HG03575 (cell line): ENCODE measurements around the gene FRMD5.
"Not testable (repeated sequence)": the region's sequence is repeated elsewhere in the genome, so short reads cannot be mapped to it uniquely, and the experiment has no call there.

Experiments
- ATAC-seq: cut with Tn5 transposase; IDR thresholded peaks from one replicate; pipeline ENCODE4 v1.9.1; 2021; ENCODE audit not compliant: unreplicated experiment, insufficient number of reproducible peaks, low FRiP score; ENCODE audit errors: extremely low read depth

Gene FRMD5

DNA sequence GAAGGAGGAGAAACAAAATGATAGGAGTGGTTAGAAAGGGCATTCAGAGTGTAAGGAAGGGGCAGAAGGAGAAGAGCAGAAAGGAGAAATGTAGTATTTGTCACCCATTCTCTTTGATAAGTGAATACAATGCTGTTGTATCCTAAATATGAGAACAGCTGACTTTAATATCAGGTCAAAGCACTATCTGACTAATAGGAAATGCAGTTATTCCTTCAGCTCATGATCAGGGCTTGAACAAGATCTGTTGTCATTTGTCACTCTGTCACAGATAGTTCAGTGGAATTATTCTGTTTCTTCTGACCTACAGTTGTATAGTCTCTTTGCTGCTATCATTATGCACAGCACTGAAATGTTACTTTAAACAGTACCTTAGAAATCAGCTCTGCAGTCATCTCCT is 149.4 kb downstream of the FRMD5 start:
- no peak for ATAC-seq

DNA sequence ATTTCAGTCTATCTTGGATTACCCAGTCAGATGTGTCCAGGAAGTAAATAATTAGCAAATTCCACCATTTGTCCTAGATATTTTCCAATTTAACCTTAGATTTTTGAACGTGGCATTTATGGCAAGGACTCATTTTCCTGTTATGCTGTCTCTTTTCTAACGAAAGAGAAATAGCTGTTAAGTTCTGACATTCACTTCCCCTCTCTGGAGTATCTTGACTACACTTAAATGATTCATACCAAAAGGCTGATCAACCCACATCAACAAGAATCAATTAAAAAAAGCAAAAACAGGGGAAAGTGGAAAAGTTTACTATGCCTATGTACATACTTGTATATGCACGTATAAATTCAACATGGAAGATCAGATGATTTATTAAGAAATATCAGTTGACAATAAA is 149.9 kb downstream of the FRMD5 start:
- no peak for ATAC-seq

DNA sequence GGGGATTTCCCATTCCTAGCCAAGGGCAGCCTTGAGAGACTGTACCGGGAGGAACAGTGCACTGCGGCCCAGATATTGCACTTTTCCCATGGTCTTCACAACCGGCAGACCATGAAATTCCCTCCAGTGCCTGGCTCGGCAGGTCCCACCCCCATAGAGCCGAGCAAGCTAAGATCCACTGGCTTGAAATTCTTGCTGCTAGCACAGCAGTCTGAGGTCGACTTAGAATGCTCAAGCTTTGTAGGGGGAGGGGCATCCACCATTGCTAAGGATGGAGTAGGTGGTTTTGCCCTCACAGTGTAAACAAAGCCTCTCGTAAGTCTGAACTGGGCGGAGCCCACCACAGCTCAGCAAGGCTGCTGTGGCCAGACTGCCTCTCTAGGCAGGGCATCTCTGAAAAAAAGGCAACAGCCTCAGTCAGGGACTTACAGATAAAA is 156.3 kb downstream of the FRMD5 start:
- ATAC-seq: no peak

DNA sequence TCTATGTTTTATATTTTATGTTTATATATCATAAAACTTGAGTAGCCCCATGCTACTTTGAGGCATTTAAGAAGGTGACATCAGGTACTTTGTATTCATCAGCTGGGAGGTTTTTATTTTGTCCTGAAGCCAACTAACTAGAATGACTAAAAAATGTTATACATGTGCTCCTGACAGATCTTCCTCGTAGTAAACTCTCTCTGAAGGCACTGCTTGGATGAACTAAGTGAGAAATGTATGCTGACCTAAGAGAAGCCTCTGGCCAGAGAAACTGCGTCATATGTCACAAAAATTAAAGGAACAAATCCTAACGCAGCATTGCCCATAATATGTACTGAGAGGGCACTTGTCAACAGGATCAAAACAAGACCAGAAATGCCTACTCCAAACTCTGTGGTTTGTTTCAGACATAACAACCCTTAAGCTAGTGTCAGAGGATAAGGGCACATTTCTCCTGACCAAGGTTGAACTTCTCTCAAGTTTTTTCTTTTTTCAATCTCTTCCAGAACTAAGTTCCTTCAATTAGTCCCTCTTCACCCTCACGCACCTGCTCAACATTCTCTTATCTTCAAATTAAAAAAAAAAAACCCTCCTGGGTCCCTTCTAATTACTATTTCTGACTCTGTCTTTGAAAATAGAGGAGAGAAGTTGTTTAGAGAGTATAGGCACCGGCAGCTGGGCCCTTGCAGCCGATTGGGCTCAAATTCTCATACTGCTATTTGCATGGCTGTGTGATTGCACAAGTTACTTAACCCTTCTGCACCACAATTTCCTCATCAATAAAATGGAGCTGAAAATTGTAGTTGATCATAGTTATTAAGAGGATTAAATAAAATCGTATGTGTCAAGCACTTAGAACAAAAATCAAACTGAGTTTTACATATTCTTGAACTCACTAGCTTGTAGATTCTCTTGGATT is 159.0 kb downstream of the FRMD5 start:
- no peak for ATAC-seq

DNA sequence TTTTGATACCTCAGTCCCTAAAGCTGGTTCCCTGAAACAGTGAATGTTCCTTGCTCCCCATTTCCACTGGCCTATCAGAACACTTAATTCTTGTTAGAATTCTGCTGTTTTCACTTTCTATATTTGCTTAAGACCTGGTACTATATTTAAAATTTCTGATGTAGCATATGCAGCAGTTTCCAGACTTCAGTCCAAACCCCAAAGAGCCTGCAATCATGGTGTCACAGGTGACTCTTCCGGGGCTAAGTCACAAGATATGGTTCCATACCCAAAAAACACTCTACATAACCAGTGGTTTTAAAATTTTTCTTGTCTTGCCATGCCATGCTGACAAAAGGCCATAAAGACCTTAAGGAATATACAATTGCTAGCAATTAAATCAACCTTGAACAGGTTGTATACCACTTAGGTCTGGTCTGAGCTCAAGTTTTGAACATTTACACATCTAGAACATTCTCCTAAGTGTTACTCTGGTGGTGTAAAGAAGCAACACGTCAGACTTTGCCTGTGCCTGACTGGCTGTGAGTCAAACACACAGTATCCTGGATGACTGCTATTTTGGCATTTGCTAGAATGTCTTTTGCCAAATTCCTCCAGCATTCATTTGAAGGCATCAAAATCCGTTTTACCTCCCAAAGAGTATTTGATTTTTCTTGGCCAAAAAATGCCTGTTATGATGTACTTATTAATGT is 160.0 kb downstream of the FRMD5 start:
- ATAC-seq: no peak

DNA sequence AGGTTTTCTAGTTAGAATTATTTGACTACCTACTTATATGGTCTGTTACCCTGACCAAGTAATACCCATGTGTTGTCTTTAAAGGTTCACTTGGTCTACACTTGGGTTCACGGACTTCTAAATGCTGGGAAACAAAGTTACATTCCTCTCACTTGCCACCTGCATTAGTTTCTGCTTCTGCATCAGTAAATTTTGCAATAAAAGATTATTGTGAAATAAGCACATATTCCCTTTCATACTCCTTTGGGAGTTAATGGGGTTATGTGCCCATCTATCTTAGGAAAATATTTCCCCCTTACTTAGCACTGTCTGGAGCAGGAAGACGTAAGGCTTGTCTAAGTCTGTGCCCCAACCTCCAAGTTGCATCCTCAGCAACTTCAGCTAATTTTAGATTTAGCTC is 160.7 kb downstream of the FRMD5 start:
- ATAC-seq: no peak

DNA sequence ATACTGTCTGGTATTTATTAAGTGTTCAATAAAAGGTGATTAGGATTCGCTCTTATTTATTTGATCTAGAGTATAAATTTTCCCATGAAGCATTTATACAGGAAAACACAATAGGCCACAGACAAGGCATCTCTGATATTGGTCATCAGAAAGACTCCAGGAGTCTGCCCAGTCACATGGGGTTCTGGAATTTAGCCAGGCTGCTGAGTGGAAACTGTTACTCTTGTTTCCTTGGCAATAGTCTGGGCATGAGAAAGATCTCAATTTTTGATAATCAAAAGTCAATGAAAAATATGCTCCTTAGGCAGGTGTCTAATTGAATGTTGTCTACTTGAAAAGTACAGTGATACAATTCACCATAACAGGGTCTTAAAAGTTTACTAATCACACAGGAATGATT is 161.2 kb downstream of the FRMD5 start:
- no peak for ATAC-seq

DNA sequence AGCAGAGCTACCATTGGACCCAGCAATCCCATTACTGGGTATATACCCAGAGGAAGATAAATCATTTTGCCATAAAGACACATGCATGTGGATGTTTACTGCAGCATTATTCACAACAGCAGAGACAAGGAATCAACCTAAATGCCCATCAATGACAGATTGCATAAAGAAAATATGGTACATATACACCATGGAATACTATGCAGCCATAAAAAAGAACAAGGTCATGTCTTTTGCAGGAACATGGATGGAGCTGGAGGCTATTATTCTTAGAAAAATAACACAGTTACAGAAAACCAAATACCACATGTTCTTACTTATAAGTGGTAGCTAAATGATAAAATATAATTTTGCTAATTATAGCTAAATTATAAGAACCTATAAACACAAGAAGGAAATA is 162.3 kb downstream of the FRMD5 start:
- not testable (repeated sequence) for ATAC-seq

DNA sequence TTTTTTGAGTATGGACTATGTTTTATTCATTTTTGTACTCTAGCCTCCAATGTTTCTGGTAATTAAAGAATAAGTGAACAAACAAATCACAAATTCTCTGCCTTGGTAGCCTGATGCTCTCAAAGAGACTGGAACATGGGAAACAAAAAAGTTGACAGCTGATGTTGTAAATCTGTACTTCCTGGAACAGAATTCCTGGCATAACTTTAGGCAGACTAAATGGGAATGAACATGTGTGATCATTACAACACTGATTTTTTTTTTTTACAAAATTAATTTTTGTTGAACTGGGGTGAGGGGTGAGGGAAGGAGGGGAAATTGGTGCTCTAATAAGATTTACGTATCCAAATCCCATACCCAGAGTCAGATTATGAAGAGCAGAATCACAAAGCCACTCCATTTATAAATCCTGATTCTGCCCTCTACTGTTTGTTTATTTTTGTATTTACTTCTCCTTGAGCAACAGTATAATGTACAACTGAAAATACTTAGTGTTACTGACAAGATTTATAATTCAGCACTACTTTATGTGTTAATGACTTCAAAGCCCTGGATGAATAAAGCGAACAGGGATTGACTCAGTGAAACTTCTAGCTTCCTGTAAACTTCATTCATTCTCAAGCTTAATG is 165.0 kb downstream of the FRMD5 start:
- ATAC-seq: no peak

DNA sequence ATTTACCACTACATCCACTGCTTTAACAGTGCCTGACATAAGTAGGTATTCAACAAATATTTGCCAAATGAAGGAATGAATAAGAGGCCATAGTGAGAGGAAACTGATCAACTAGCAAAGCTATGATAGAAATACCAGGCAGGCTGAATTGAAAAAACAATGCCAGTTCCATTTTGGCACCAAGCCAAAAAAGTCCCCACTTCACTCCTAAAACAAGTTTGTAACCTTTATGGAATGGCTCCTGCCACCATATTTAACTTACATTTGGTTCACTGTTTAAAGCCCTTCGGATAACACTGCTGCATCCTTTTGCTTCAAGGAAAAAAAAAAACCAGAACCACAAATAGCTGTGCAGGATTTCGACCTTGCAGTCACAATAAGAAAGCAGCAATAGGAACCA is 166.1 kb downstream of the FRMD5 start:
- ATAC-seq: no peak

DNA sequence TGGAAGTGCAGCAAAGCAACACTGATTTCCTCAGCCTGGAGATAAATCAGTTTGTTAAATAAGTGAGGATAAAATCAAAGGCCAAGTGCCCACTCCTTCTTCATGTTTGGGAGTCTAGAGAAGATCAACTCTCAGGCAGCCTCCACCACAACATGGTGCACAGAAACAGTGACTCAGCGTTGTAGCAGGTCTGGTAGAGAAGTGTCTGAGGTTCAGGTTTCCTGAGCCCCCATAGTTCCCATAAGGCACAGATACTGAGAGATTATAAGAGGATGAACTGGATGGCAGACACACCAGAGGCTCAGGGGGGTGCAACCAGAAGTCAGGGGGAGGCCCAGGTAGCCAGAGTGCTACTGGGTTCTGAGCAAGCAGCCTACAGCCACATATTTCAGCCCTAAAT is 166.7 kb downstream of the FRMD5 start:
- no peak for ATAC-seq

DNA sequence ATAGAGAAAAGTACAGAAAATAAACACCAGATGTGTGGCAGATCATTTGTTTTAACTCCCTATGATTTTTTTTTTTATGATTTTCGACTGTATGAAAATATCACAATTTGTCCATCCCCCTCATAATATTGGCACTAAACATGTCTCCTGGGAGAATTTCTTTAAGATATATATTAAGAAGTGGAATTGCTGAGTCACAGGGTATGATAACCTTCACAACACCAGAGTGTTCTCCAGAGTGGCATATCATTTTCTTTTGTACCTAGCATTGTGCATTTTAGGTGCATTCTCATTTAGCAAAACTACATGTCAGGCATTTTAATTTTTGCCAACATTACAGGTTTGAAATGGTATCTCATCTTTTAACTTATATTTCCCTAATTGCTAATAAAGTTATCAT is 170.9 kb downstream of the FRMD5 start:
- ATAC-seq: no peak

DNA sequence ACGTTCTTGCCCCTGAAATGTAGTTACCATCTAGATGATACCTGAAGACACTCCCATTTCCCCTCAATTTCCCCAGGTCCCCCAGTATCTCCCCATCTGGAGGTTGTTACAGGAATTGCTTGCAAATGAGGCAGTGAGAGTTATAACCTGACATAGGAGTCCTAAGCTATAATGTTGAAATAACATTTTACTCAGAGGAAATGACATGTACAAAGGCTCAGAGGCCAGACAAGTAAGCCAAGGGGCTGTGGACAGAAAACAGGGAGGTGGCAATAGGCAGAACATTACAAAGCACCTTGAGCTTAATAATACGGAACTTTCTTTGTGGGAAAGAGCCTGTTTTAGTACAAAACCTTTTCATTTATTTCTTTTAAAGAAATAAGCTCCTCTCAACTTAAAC is 171.9 kb downstream of the FRMD5 start:
- ATAC-seq: no peak

DNA sequence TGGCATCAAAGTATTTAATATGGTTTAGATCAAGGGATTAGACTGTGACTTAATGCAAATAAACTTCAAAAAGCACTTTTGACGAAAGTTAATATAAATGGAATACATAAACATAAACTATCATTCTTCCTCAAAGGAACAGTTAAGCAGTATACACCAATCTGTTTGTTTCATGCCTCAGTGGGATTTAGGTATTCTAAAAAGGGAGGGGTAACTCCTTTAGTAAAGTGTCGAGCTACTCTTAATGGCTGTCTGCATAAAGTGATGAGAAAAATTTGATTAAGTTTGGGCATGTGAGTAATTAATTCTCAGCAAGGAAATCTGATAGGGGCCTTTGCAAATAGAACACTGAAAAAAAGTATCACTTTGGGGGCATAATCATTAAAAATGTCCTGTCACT is 176.9 kb downstream of the FRMD5 start:
- ATAC-seq: no peak

DNA sequence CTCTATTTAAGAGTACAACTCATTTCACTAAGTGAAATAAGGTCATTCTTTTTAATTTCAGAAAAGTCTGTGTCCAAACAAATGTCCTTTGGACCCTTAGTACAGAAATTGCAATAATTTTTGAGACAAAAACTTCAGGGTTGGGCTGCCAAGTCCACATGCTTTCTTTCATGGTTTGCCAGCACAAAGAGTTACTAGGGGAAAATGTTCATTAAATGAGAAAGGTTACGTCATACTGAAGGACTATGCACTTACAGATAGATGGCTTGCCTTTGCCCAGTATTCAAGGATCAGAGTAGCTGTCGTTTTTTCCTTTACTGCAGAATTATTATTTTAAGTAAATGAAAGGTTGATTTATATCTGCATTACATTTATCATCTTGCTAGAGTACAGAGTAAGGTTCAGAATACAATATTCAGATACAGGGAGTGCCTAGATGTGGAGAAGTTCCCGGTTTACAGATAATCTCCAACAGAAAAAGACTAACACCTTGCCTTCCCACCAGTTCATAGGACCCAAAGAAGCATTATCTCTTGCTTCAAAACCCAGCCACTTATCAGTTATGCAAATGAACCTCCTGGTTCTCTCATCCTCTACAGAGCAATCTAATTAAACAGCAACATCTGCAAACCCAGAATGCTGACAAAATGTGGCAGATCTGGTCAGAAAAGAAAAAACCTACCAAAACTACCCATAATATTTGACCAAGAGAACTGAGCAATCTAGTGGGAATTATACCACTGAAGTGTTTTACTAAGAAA is 179.3 kb downstream of the FRMD5 start:
- no peak for ATAC-seq

DNA sequence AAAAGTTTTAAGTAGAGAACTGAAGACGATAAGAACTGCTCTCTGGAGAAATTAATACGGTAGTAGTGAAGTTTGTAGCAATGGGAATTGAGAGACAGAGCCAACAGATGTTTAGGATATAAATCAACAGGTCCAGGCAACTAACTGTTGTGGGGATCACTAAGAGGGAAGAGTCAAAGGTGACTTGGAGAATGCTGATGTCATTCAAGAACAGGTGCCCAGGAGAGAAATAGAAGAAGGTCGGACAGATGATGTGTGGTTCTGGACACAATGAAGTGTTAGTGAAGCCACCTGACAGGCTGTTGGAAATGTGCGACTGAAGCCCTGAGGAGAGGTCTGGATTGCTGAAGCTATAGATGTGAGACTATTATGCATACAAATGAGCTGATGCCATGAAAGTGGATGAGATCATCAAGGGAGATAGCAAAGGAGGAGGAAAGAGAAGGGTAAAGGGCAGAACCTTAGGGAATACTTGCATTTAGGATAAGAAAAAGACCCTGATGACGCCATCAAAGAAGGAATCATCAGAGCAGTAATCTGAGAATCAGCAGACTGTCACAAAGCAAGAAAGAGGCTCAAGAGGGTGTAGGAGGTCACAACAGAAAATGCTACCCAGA is 183.7 kb downstream of the FRMD5 start:
- ATAC-seq: no peak

DNA sequence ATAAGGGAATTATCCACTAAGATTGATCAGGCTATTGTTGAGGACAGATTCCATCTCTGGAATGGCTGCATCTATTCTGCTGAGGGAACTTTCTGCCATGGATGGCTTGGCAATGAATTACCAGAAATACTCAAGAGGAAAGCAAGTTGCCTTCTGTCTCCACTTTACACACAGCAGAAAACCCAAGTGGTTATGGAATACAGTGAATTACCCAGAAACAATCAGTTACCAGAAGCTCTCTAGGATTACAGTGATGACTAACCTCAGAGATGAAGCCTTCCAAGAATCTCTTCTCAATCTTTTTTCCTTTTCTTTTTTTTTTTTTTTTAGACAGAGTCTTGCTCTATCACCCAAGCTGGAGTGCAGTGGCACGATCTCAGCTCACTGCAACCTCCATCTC is 185.0 kb downstream of the FRMD5 start:
- ATAC-seq: no peak

DNA sequence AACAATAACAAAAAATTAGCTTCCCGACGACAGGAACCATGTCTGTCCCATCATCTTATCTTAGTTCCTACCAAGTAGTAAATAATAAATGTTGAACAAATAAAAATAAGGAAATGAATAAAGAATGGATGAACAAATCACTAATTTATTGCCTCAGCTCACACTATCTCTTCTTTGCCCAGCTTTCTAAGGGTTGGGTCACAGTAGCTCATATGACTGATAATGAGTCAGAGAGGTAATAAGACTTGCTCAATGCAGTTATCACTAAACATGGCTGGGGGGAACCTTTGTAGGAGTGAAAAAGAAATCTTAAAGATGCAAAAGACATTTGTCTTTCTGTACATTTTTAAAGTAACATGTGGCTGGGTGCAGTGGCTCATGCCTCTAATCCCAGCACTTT is 186.0 kb downstream of the FRMD5 start:
- no peak for ATAC-seq

DNA sequence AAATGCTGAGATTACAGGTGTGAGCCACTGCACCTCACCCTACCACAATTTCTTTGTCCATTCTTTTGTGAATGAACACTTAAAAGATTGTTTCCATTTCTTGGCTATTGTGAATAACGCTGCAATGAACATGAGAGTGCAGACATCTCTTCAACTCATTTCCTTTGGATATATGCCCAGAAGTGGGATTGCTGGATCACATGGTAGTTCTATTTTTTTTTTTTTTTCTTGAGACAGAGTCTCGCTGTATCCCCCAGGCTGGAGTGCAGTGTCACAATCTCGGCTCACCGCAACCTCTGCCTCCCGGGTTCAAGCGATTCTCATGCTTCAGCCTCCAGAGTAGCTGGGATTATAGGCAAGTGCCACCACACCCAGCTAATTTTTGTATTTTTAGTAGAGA is 194.8 kb downstream of the FRMD5 start:
- ATAC-seq: not testable (repeated sequence)
